Esophagus mucosa (tissue), 1 donor: ENCODE results near the gene RMRP. TPM values are rescaled to one million over a fixed set of nuclear protein-coding genes. Genes with fewer than 3 reads are reported as not detected.

Experiments
- ATAC-seq: fragments of 200-7000 bp; cut with Tn5 transposase; one replicate; pipeline ENCODE4 v1.9.1; 2020
- total RNA-seq: library from RNA; stranded (reverse); gene quantifications from one replicate; pipeline ENCODE4 v1.2.4, GENCODE V29; 2023
- donor health status: DM: yes; HTN: yes; CAD: no.

The RMRP gene
- total RNA-seq, 1 donor from 2014 or later = 5,550 TPM

- ATAC-seq = no peak
Measured at GRCh38 chr9:35686222-35687203, 28.7 kb upstream of the RMRP start.

- ATAC-seq = no peak
Measured at GRCh38 chr9:35685506-35685905, 27.7 kb upstream of the RMRP start.

GRCh38 chr9:35684921-35685320 is 27.1 kb upstream of the RMRP start:
- ATAC-seq = no peak

GRCh38 chr9:35683323-35683722 is 25.5 kb upstream of the RMRP start:
- no peak for ATAC-seq

GRCh38 chr9:35682520-35683315 is 24.9 kb upstream of the RMRP start:
- no peak for ATAC-seq

GRCh38 chr9:35682051-35682450 is 24.2 kb upstream of the RMRP start:
- ATAC-seq = peak; percentile 20

- ATAC-seq = no peak
Measured at GRCh38 chr9:35681341-35682002, 23.7 kb upstream of the RMRP start.

- peak; percentile 24 for ATAC-seq
Measured at GRCh38 chr9:35680331-35681105, 22.7 kb upstream of the RMRP start.

GRCh38 chr9:35679766-35680330 is 22.0 kb upstream of the RMRP start:
- no peak for ATAC-seq

GRCh38 chr9:35679091-35679490 is 21.3 kb upstream of the RMRP start:
- ATAC-seq = no peak

GRCh38 chr9:35675732-35676392 is 18.0 kb upstream of the RMRP start:
- ATAC-seq = peak; percentile 46

GRCh38 chr9:35675204-35675603 is 17.4 kb upstream of the RMRP start:
- peak; percentile 4 for ATAC-seq

- no peak for ATAC-seq
Measured at GRCh38 chr9:35674025-35674361, 16.2 kb upstream of the RMRP start.

- ATAC-seq = peak; percentile 59
Measured at GRCh38 chr9:35673132-35674024, 15.6 kb upstream of the RMRP start, which contains the start of gene CA9. CA9 (plus strand) TSS chr9:35673928; CDS start chr9:35673960, 32 bp downstream.

GRCh38 chr9:35669331-35670145 is 11.7 kb upstream of the RMRP start:
- ATAC-seq = no peak

GRCh38 chr9:35667939-35668338 is 10.1 kb upstream of the RMRP start:
- ATAC-seq = no peak

GRCh38 chr9:35666549-35666948 is 8.7 kb upstream of the RMRP start:
- ATAC-seq = no peak

GRCh38 chr9:35666045-35666444 is 8.2 kb upstream of the RMRP start:
- no peak for ATAC-seq

GRCh38 chr9:35665471-35665818 is 7.6 kb upstream of the RMRP start:
- ATAC-seq = no peak
